ENCODE measurements around the gene CDH23.
A peak's percentile ranks its signal among the peaks of the same experiment; 100 is the strongest.

The CDH23 gene

GRCh38 chr10:71517298-71518169, 120.8 kb downstream of the CDH23 start:
- Histone ChIP-seq H3K36me3 (ENCODE audit: control insufficient read depth in 2 of 2, insufficient read depth in 2 of 2, low read length in 2 of 2) (no peaks in the 10 kb centered on the region), H3K4me3 (ENCODE audit: low read length in 2 of 2) (no peak overlapping the region), H3K9me3 (ENCODE audit: control insufficient read depth in 2 of 2, low read length in 2 of 2) (no peaks in the 10 kb centered on the region), H3K9ac (ENCODE audit: low read depth in 1 of 2, low read length in 2 of 2) (no peak overlapping the region), H3K4me1 (ENCODE audit: control insufficient read depth in 2 of 2, insufficient read depth in 2 of 2, low read length in 2 of 2) (no peaks in the 10 kb centered on the region), H3K27me3 (ENCODE audit: control insufficient read depth in 2 of 2, insufficient read depth in 2 of 2, low read length in 2 of 2) (no peaks in the 10 kb centered on the region), H3K27ac (ENCODE audit: low read depth in 2 of 2, low read length in 2 of 2) (no peak overlapping the region)

GRCh38 chr10:71520042-71520441, 123.3 kb downstream of the CDH23 start:
- no peak overlapping the region for H3K9ac ChIP-seq (ENCODE audit: low read depth in 1 of 2, low read length in 2 of 2)
- no peaks in the 10 kb centered on the region for H3K4me1 ChIP-seq (ENCODE audit: control insufficient read depth in 2 of 2, insufficient read depth in 2 of 2, low read length in 2 of 2)
- no peak overlapping the region for H3K27ac ChIP-seq (ENCODE audit: low read depth in 2 of 2, low read length in 2 of 2)
- no peaks in the 10 kb centered on the region for H3K9me3 ChIP-seq (ENCODE audit: control insufficient read depth in 2 of 2, low read length in 2 of 2)
- H3K27me3 ChIP-seq (ENCODE audit: control insufficient read depth in 2 of 2, insufficient read depth in 2 of 2, low read length in 2 of 2), result no peaks in the 10 kb centered on the region
- H3K36me3 ChIP-seq (ENCODE audit: control insufficient read depth in 2 of 2, insufficient read depth in 2 of 2, low read length in 2 of 2), result no peaks in the 10 kb centered on the region
- H3K4me3 ChIP-seq (ENCODE audit: low read length in 2 of 2), result no peak overlapping the region

- H3K9me3 ChIP-seq (ENCODE audit: control insufficient read depth in 2 of 2, low read length in 2 of 2), result no peaks in the 10 kb centered on the region
- H3K27me3 ChIP-seq (ENCODE audit: control insufficient read depth in 2 of 2, insufficient read depth in 2 of 2, low read length in 2 of 2), result no peaks in the 10 kb centered on the region
- H3K4me3 ChIP-seq (ENCODE audit: low read length in 2 of 2), result no peak overlapping the region
- H3K27ac ChIP-seq (ENCODE audit: low read depth in 2 of 2, low read length in 2 of 2), result no peak overlapping the region
- H3K36me3 ChIP-seq (ENCODE audit: control insufficient read depth in 2 of 2, insufficient read depth in 2 of 2, low read length in 2 of 2), result no peaks in the 10 kb centered on the region
- H3K4me1 ChIP-seq (ENCODE audit: control insufficient read depth in 2 of 2, insufficient read depth in 2 of 2, low read length in 2 of 2), result peaks cover 0 to 2% of the 10 kb centered on the region in 2 donors
- H3K9ac ChIP-seq (ENCODE audit: low read depth in 1 of 2, low read length in 2 of 2), result no peak overlapping the region
Observed at GRCh38 chr10:71521504-71522441, 125.1 kb downstream of the CDH23 start.

- H3K27ac ChIP-seq (ENCODE audit: low read depth in 2 of 2, low read length in 2 of 2), result no peak overlapping the region
Observed at GRCh38 chr10:71522442-71523144, 125.9 kb downstream of the CDH23 start.

GRCh38 chr10:71523756-71524155, 127.0 kb downstream of the CDH23 start:
- H3K4me1 ChIP-seq (ENCODE audit: control insufficient read depth in 2 of 2, insufficient read depth in 2 of 2, low read length in 2 of 2), result peaks cover 0 to 9% of the 10 kb centered on the region in 2 donors
- no peak overlapping the region for H3K27ac ChIP-seq (ENCODE audit: low read depth in 2 of 2, low read length in 2 of 2)
- H3K27me3 ChIP-seq (ENCODE audit: control insufficient read depth in 2 of 2, insufficient read depth in 2 of 2, low read length in 2 of 2), result no peaks in the 10 kb centered on the region
- no peaks in the 10 kb centered on the region for H3K9me3 ChIP-seq (ENCODE audit: control insufficient read depth in 2 of 2, low read length in 2 of 2)
- H3K4me3 ChIP-seq (ENCODE audit: low read length in 2 of 2), result no peak overlapping the region
- no peak overlapping the region for H3K9ac ChIP-seq (ENCODE audit: low read depth in 1 of 2, low read length in 2 of 2)
- H3K36me3 ChIP-seq (ENCODE audit: control insufficient read depth in 2 of 2, insufficient read depth in 2 of 2, low read length in 2 of 2), result no peaks in the 10 kb centered on the region

More at GRCh38 chr10:71522442-71523144, 125.9 kb downstream of the CDH23 start:
- H3K9me3 ChIP-seq (ENCODE audit: control insufficient read depth in 2 of 2, low read length in 2 of 2), result no peaks in the 10 kb centered on the region
- no peaks in the 10 kb centered on the region for H3K27me3 ChIP-seq (ENCODE audit: control insufficient read depth in 2 of 2, insufficient read depth in 2 of 2, low read length in 2 of 2)
- no peak overlapping the region for H3K4me3 ChIP-seq (ENCODE audit: low read length in 2 of 2)
- peaks cover 0 to 9% of the 10 kb centered on the region in 2 donors for H3K4me1 ChIP-seq (ENCODE audit: control insufficient read depth in 2 of 2, insufficient read depth in 2 of 2, low read length in 2 of 2)
- H3K36me3 ChIP-seq (ENCODE audit: control insufficient read depth in 2 of 2, insufficient read depth in 2 of 2, low read length in 2 of 2), result no peaks in the 10 kb centered on the region
- H3K9ac ChIP-seq (ENCODE audit: low read depth in 1 of 2, low read length in 2 of 2), result no peak overlapping the region

GRCh38 chr10:71525092-71525491, 128.4 kb downstream of the CDH23 start:
- Histone ChIP-seq H3K4me3 (ENCODE audit: low read length in 2 of 2) (no peak overlapping the region), H3K4me1 (ENCODE audit: control insufficient read depth in 2 of 2, insufficient read depth in 2 of 2, low read length in 2 of 2) (peaks cover 0 to 9% of the 10 kb centered on the region in 2 donors), H3K9me3 (ENCODE audit: control insufficient read depth in 2 of 2, low read length in 2 of 2) (no peaks in the 10 kb centered on the region), H3K9ac (ENCODE audit: low read depth in 1 of 2, low read length in 2 of 2) (no peak overlapping the region), H3K36me3 (ENCODE audit: control insufficient read depth in 2 of 2, insufficient read depth in 2 of 2, low read length in 2 of 2) (no peaks in the 10 kb centered on the region), H3K27me3 (ENCODE audit: control insufficient read depth in 2 of 2, insufficient read depth in 2 of 2, low read length in 2 of 2) (no peaks in the 10 kb centered on the region), H3K27ac (ENCODE audit: low read depth in 2 of 2, low read length in 2 of 2) (no peak overlapping the region)

GRCh38 chr10:71525721-71526120, 129.0 kb downstream of the CDH23 start:
- H3K27ac ChIP-seq (ENCODE audit: low read depth in 2 of 2, low read length in 2 of 2), result no peak overlapping the region
- peaks cover 0 to 9% of the 10 kb centered on the region in 2 donors for H3K4me1 ChIP-seq (ENCODE audit: control insufficient read depth in 2 of 2, insufficient read depth in 2 of 2, low read length in 2 of 2)
- H3K9me3 ChIP-seq (ENCODE audit: control insufficient read depth in 2 of 2, low read length in 2 of 2), result no peaks in the 10 kb centered on the region
- H3K27me3 ChIP-seq (ENCODE audit: control insufficient read depth in 2 of 2, insufficient read depth in 2 of 2, low read length in 2 of 2), result no peaks in the 10 kb centered on the region
- no peaks in the 10 kb centered on the region for H3K36me3 ChIP-seq (ENCODE audit: control insufficient read depth in 2 of 2, insufficient read depth in 2 of 2, low read length in 2 of 2)
- no peak overlapping the region for H3K9ac ChIP-seq (ENCODE audit: low read depth in 1 of 2, low read length in 2 of 2)
- H3K4me3 ChIP-seq (ENCODE audit: low read length in 2 of 2), result no peak overlapping the region

GRCh38 chr10:71526653-71527052, 129.9 kb downstream of the CDH23 start:
- Histone ChIP-seq H3K9me3 (ENCODE audit: control insufficient read depth in 2 of 2, low read length in 2 of 2) (no peaks in the 10 kb centered on the region), H3K9ac (ENCODE audit: low read depth in 1 of 2, low read length in 2 of 2) (peak overlapping the region in 1 of 2 donors; percentile 23), H3K4me1 (ENCODE audit: control insufficient read depth in 2 of 2, insufficient read depth in 2 of 2, low read length in 2 of 2) (peaks cover 0 to 9% of the 10 kb centered on the region in 2 donors), H3K27ac (ENCODE audit: low read depth in 2 of 2, low read length in 2 of 2) (peak overlapping the region in 1 of 2 donors; percentile 46), H3K36me3 (ENCODE audit: control insufficient read depth in 2 of 2, insufficient read depth in 2 of 2, low read length in 2 of 2) (no peaks in the 10 kb centered on the region), H3K27me3 (ENCODE audit: control insufficient read depth in 2 of 2, insufficient read depth in 2 of 2, low read length in 2 of 2) (no peaks in the 10 kb centered on the region), H3K4me3 (ENCODE audit: low read length in 2 of 2) (no peak overlapping the region)

- H3K27ac ChIP-seq (ENCODE audit: low read depth in 2 of 2, low read length in 2 of 2), result peak overlapping the region in 1 of 2 donors; percentile 46
- H3K9me3 ChIP-seq (ENCODE audit: control insufficient read depth in 2 of 2, low read length in 2 of 2), result no peaks in the 10 kb centered on the region
- peaks cover 0 to 9% of the 10 kb centered on the region in 2 donors for H3K4me1 ChIP-seq (ENCODE audit: control insufficient read depth in 2 of 2, insufficient read depth in 2 of 2, low read length in 2 of 2)
- H3K4me3 ChIP-seq (ENCODE audit: low read length in 2 of 2), result peak overlapping the region in 1 of 2 donors; percentile 19
- H3K9ac ChIP-seq (ENCODE audit: low read depth in 1 of 2, low read length in 2 of 2), result peak overlapping the region in 1 of 2 donors; percentile 23
- H3K36me3 ChIP-seq (ENCODE audit: control insufficient read depth in 2 of 2, insufficient read depth in 2 of 2, low read length in 2 of 2), result no peaks in the 10 kb centered on the region
- no peaks in the 10 kb centered on the region for H3K27me3 ChIP-seq (ENCODE audit: control insufficient read depth in 2 of 2, insufficient read depth in 2 of 2, low read length in 2 of 2)
Observed at GRCh38 chr10:71527135-71527534, 130.4 kb downstream of the CDH23 start.
